Medulla oblongata (tissue), 1 donor: ENCODE measurements around the gene ZNF319.

Experiments used
- DNase-seq: peaks from one replicate; pipeline ENCODE4 v3.0.0-alpha.2; 2015; ENCODE audit errors: extremely low spot score

ZNF319 gene

DNA sequence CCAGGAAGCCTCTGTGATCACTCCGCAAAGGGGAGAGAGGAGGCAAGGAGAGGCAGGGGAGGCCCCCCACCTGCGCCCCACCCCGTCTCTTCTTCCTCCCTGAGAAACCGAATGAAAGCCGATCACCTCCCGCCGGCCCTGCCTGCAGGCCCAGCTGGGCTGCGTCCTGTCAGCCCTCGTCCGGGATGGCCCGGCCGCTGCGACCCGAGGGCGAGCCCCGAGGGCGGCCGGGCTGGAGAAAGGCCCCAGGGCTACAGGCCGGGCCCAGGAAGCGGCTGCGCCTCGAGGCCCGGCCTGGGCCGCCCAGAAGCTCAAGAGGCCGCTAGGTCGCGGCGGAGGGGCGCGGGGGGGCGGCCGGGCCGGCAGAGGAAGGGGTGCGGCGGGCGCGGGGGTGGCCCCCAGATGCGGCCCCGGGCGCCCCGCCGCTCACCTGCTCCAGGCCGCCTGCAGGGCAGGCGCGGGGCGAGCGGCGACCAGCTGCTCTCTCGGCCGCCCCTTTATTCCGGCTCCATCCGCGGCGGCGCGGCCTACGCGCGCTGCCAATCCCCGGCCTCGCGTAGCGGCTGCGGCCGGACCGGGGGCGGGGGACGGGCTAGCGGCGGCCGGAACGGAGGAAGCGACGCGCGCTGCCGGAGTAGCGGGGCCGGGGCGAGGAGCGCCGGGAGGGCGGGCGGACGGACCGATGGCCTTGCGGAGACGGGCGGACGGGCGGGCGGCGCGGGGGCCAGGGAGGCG, at the start of gene ZNF319:
ZNF319 (minus strand) TSS at position 702 of the 735 bp plus-strand sequence. CDS start 2,407 bp downstream, outside the sequence.
- DNase-seq: peak; percentile 26

DNA sequence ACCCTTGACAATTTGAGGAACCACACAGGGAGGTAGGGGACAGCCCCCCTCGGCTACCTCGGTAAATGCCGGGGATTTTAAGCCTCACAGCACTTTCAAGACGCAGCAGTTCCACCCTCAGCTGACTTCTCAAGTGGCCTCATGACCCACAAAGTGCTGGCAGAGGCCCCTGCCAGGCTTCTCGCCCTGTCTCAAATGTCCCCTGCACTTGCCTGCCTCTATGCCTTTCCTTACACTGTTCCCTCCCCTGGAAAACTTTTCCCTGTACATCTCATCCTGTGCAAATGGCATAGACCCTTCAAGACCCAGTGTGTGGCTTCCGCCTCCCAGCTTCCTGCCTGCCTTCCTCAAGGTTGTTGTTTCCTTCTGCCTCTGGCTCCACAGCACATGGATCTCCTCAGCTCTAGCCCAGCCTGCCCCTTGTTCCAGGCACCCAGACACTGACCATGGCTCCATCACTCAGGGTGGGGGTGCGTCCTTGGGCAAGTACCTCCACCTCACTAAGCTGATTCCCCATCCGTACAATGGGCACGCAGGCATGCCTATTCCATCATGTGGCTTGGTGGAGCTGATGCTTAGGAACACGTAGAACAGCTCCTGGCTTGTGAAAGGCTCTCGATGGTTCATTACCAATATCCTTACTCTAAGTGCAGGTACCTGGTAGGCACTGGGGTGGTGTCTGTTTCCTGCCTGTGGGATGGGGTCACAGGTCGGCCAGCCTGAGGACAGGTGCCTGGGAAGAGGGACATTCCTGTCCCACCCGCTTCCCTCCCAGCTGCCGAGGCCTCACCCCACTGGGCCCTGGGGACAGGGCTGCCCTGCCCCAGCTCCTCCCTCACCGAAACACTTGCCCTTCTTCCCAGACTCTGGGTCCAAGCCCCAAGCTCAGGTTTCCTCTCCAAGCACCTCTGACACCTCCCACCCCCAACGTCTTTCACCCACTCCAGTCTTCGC, 49.0 kb upstream of the ZNF319 start:
- no peak for DNase-seq

DNA sequence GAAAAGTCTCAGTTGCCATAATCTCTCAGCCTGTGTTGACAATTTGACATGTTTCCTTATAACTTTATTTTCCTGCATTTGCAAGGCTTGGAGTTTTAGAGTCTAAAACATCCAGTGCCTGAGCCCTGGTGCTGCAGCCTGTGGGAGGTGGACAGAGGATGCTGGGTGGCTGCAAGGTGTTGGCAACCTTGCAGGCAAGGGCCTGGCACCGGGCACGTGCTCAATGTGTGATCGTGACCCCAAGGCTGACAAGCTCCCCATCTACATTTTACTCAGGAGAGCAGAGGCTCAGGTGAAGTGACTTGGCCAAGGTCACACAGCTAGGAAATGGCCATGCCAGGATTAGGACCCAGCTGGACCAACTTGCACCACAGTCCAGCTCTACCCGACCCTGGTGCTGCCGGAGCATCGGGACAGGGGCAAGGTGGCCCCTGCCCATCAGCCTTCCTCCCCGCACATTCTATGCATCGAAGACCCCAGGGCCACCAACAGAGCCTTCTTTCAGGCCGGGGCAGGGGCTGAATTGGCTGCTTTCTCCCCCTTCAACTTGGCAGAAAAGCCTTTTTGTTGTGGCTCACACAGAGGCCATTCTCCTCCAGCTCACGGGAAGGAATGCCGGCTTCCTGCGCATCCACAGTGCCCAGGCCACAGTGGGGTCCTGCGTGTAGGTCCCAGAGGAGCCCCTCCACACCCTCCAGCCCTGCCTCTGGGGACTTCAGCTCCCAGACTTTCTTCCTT, 48.2 kb upstream of the ZNF319 start:
- no peak for DNase-seq

GRCh38 chr16:58047557-58048348, 47.3 kb upstream of the ZNF319 start:
- DNase-seq: no peak

GRCh38 chr16:58046936-58047335, 46.5 kb upstream of the ZNF319 start:
- no peak for DNase-seq

DNA sequence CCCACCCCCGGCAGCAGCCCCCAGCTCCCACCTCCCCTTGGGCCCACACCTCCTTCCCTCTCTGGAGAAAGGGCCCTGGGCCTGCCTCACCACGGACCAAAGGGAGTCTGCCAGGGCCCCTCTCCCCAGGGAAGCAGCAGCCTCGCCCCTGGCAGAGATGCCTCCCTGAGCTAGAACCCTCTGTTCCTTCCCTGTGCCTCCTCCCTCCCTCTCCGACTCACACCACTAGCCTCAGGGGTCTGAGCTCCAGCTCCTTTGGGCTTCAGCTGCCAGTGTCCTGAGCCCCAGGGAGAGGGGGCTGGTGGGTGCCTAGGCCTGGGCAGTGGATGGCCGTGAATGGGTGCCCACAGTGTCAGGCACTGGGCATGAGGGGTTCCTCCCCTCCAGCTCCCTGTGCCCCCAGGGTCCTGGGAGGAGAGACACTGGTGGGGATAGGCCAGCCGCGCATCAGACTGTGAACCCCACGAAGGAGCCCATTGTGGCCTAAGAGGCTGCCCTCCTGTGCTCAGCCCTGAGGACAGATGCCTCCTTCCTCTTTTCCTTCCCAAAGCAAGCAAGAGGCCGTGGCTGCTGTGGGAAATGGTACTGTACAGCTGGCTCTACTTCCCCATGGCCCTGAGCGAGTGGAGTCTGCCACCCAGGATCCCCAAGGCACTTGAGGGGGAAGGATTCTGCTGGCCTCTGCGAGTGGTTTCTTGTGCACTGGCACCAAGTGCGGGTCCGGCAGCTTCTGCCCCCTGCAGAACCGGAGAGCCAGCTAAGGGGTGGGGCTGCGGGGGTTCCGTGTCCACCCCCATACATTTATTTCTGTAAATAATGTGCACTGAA, 45.8 kb upstream of the ZNF319 start:
- DNase-seq: no peak

- DNase-seq: no peak
Observed at GRCh38 chr16:58045096-58045495, 44.6 kb upstream of the ZNF319 start.

- DNase-seq: no peak
Observed at GRCh38 chr16:58044266-58045019, 44.0 kb upstream of the ZNF319 start.

DNA sequence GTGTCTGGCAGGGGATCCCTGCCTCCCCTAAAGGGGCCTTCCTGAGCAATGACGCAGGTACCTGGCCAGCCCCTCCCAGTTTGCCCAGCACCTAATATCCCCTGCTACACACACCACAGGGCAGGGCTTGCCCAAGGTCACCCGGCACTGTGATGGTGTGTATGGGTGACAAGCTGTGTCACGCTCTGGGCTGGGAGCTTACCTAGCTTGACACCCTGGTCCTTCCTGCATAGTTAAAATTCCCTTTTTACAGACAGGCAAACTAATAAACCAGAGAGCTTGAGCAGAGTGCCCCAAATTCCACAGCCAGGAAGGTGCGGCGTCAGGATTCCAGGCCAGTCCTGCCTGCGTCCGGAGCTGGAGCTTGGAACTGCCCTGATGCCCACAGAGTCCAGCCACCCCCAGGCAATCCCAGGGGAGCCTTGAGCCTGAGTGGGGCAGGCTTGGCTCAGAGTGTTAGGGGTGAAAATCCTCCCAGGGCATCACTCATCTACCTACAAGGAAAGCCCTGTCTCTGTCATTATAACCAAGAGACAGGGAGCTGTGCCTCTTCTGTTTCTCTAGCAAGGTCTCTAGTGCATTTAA, 43.2 kb upstream of the ZNF319 start:
- no peak for DNase-seq

- no peak for DNase-seq
Observed at GRCh38 chr16:58042886-58043515, 42.5 kb upstream of the ZNF319 start.

DNA sequence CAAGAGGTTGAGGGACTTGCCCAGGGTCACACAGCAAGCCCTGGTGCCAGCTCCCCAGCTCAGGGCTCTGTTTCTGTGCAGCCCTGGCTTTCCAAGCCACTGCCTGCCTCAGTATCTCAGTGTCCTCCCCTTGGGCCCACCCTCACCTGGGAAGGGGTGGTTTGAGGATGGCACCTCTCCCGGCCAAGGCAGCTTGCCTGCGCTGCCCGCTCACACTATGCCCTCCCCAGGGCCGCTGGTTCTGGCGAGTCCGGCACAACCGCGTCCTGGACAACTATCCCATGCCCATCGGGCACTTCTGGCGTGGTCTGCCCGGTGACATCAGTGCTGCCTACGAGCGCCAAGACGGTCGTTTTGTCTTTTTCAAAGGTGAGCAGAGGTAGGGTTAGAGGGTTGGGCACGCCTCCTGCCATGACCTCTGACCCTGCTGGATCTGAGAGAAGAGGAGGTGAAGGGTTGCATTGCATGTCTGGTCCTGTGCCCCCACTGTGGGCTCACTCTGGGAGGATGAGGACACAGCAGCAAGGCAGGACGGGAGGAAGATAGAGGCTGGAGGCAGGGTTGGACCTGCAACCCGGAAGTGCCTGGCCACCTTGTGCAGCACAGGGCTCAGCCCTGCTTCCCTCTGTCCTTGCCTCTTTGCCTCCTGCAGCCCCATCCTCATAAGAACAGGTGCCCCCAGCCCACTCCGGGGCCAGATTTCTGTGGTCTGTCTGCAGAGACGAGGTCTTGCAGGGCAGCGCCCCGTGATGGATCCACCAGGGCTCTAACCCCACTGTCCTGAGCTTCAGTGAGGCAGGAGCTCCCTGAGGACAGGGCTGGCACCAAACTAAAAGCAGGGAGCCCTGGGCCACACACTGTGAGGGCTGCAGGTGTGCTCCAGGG, 41.8 kb upstream of the ZNF319 start:
- no peak for DNase-seq

- DNase-seq: no peak
Observed at GRCh38 chr16:58041628-58041955, 41.1 kb upstream of the ZNF319 start.

- DNase-seq: no peak
Observed at GRCh38 chr16:58040945-58041627, 40.6 kb upstream of the ZNF319 start.

- no peak for DNase-seq
Observed at GRCh38 chr16:58040496-58040846, 40.0 kb upstream of the ZNF319 start.

DNA sequence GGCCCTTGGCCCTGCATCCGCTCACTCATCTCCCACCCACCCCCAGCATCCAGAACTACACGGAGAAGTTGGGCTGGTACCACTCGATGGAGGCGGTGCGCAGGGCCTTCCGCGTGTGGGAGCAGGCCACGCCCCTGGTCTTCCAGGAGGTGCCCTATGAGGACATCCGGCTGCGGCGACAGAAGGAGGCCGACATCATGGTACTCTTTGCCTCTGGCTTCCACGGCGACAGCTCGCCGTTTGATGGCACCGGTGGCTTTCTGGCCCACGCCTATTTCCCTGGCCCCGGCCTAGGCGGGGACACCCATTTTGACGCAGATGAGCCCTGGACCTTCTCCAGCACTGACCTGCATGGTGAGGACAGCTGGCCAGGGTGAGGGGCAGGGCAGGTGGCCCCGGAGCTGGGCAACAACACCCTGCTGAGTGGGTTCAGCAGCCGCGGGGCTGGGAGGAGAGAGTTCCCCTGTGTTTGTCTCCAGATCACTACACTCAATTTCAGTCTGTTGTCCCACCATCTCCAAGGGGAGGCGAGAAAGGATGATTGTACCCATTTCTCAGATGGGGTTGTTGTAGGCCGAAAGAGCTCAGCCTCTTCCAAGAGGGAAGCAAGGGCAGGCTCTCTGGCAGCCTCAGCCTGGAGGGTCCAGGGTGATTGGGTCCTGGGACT, 39.5 kb upstream of the ZNF319 start:
- DNase-seq: no peak

GRCh38 chr16:58038219-58038641, 37.8 kb upstream of the ZNF319 start:
- no peak for DNase-seq
